Stimulated activated CD8-positive, alpha-beta memory T cell treated with anti-CD3 and anti-CD28 coated beads, Interleukin-12 subunit alpha, Interleukin-12 subunit beta, amount 100 ng/mL, for 24 hours (primary cell): ENCODE measurements around the gene HAUS8.
"Not testable (repeated sequence)": the region's sequence is repeated elsewhere in the genome, so short reads cannot be mapped to it uniquely, and the experiment has no call there.

Experiments used
- DNase-seq: peaks from one replicate; pipeline ENCODE4 v3.0.0-alpha.2; 2020; ENCODE audit errors: extremely low read depth

Gene HAUS8

GRCh38 chr19:17101686-17102628 is 26.7 kb upstream of the HAUS8 start:
- no peak for DNase-seq

GRCh38 chr19:17098326-17098725 is 23.1 kb upstream of the HAUS8 start:
- DNase-seq = no peak

- DNase-seq = no peak
These were observed 22.4 kb upstream of the HAUS8 start for GRCh38 chr19:17097593-17098126.

GRCh38 chr19:17095141-17095919 is 20.1 kb upstream of the HAUS8 start:
- no peak for DNase-seq

- DNase-seq = not testable (repeated sequence)
These were observed 19.4 kb upstream of the HAUS8 start for GRCh38 chr19:17094694-17095093.

- DNase-seq = no peak
These were observed 17.4 kb upstream of the HAUS8 start for GRCh38 chr19:17092696-17093095.

GRCh38 chr19:17091758-17092333 is 16.6 kb upstream of the HAUS8 start:
- DNase-seq = no peak

GRCh38 chr19:17090583-17090982 is 15.3 kb upstream of the HAUS8 start:
- DNase-seq = no peak

GRCh38 chr19:17088552-17088951 is 13.3 kb upstream of the HAUS8 start:
- DNase-seq = no peak

- no peak for DNase-seq
These were observed 11.6 kb upstream of the HAUS8 start for GRCh38 chr19:17086834-17087233.

- no peak for DNase-seq
These were observed 10.9 kb upstream of the HAUS8 start for GRCh38 chr19:17086120-17086519.

- no peak for DNase-seq
These were observed 6.7 kb upstream of the HAUS8 start for GRCh38 chr19:17081672-17082630.

- DNase-seq = no peak
These were observed 5.2 kb upstream of the HAUS8 start for GRCh38 chr19:17080440-17080801.

GRCh38 chr19:17079710-17080439 is 4.6 kb upstream of the HAUS8 start:
- DNase-seq = peak; percentile 50

GRCh38 chr19:17078920-17079709 is 3.9 kb upstream of the HAUS8 start:
- no peak for DNase-seq

GRCh38 chr19:17078036-17078919 is 3.0 kb upstream of the HAUS8 start:
- no peak for DNase-seq

- no peak for DNase-seq
These were observed 2.3 kb upstream of the HAUS8 start for GRCh38 chr19:17077447-17078028.

- DNase-seq = no peak
These were observed 1.3 kb upstream of the HAUS8 start for GRCh38 chr19:17076543-17076991.
